ENCODE data around the gene OR51M1.
"Not testable (repeated sequence)": the region's sequence is repeated elsewhere in the genome, so short reads cannot be mapped to it uniquely, and the experiment has no call there.

Gene OR51M1

DNA sequence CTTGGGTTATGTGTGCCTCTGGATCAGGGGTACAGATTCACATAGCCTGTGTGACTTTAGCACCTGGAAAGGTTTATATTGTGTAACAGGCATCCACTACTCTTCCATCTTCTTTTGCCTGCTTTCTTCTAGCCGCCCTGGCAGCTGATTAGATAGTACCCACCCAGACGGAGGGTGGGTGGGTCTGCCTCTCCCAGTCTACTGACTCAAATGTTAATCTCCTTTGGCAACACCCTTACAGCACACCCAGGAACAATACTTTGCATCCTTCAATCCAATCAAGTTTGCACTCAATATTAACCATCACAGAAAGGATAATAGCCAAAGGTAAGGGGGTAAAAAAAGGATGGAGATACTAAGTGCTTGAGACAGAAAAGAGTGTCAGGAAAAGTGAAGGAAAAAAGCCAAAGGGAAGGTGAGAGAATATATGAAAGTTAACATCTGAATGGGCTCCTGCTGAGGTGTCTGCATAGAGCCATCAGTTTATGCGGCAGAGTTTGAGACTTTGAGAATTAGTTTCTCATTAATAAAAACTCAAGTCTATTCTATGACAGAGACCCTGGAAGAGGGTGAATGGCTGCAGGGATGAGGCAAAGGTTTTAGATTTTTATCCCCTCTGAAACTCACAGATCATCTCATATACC lies 34.9 kb upstream of the OR51M1 start:
- no peak overlapping the region for H3K27ac ChIP-seq
- TF ChIP-seq, protein P1, sequence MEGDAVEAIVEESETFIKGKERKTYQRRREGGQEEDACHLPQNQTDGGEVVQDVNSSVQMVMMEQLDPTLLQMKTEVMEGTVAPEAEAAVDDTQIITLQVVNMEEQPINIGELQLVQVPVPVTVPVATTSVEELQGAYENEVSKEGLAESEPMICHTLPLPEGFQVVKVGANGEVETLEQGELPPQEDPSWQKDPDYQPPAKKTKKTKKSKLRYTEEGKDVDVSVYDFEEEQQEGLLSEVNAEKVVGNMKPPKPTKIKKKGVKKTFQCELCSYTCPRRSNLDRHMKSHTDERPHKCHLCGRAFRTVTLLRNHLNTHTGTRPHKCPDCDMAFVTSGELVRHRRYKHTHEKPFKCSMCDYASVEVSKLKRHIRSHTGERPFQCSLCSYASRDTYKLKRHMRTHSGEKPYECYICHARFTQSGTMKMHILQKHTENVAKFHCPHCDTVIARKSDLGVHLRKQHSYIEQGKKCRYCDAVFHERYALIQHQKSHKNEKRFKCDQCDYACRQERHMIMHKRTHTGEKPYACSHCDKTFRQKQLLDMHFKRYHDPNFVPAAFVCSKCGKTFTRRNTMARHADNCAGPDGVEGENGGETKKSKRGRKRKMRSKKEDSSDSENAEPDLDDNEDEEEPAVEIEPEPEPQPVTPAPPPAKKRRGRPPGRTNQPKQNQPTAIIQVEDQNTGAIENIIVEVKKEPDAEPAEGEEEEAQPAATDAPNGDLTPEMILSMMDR (conservative IDR thresholded peaks at IDR 0.05), result no peak

DNA sequence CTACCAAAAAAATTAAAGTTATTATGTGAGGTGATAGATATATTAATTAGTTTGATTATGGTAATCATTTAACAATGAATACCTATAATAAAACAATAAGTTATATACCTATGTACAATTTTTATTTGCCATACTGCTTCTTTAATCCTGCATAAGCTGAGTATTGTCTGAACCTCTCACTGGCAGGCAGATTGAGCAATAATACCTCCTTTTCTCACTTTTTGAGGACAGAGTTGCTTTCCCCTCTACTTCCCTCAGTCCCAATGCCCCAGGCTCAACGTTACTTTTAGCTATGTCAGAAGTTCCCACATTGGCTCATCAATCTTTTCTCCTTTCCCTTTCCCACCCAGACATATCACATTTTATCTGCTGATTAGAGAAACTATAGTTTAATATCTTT lies 34.1 kb upstream of the OR51M1 start:
- TF ChIP-seq, protein P1 (conservative IDR thresholded peaks at IDR 0.05), result no peak
- H3K27ac ChIP-seq, result no peak overlapping the region

DNA sequence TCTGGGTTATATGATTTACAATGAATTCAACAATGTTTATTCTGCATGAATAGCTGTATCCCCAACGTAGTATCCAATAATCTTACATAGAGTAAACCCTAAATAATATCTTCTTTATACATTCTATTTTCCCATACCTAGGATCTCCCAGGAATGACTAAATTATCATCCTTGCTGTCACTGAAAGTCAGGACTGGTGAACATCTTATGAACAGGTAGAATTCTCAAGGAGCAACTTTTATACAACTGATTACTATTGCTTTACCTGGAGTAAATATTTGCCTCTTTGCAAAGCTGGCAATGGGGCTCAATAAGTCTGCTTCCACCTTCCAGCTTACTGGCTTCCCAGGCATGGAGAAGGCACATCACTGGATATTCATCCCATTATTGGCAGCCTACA lies 32.4 kb upstream of the OR51M1 start, which contains the start of gene OR51B6:
Gene OR51B6, plus strand, starts transcription at position 301 of the 400 bp plus-strand sequence. Its CDS starts 0 bp downstream, at position 301.
- no peak within 1 kb of the TSS for H3K27ac ChIP-seq

DNA sequence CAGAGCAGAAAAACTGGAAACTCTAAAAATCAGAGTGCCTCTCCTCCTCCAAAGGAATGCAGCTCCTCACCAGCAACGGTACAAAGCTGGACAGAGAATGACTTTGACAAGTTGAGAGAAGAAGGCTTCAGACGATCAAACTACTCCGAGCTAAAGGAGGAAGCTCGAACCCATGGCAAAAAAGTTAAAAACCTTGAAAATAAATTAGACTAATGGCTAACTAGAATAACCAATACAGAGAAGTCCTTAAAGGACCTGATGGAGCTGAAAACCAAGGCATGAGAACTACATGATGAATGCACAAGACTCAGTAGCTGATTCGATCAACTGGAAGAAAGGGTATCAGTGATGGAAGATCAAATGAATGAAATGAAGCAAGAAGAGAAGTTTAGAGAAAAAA lies 27.6 kb upstream of the OR51M1 start:
- not testable (repeated sequence) for H3K27ac ChIP-seq

More for the DNA sequence above, 32.4 kb upstream of the OR51M1 start, which contains the start of gene OR51B6:
- TF ChIP-seq, protein P1 (conservative IDR thresholded peaks at IDR 0.05), result no peak

DNA sequence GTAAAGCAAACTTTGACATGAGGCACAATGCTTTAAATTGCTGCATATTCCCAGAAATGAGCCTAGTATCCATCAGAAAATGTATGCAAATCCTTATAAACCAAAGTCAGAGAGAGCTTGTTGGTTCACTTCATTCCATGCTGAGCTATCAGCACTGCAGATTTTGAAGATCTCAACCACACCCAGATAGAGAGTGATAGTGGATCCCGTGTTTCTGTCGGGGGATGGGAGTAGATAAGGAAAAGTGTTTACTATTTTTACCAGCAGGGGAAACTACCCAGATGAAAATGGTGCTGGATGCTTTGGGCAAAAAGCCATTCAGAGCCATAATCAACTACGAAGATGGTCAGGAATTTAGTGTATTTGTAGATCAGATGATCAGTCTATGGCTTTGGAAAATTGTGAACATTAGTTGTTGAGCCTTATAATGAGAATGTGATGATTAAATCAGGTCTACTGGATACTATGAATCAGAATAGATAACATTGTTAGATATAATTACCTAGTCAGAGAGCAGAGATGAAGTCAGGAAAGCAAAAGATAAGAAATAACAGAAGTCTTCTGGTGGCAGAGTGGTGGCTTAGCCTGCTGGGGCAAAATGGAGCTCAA lies 21.5 kb upstream of the OR51M1 start:
- TF ChIP-seq, protein P1 (conservative IDR thresholded peaks at IDR 0.05), result no peak
- H3K27ac ChIP-seq, result no peak overlapping the region

DNA sequence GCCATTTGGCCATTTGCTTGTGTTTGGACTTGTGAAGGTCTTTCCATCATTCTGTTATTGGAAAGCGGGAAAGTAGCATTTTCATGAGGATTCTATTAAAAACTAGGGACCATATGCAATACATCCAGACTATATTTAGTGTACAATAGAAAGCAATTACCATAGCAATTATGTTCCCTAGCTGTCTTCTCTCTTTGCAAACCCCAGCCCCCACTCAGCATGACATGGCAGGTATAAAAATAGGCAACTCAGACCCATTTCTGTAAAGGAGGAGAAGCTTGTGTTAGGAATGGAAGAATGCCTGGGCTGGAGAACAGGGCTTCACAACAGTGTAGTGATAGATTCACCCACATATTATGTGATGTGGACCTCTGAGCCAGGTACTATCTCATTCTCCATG lies 19.9 kb upstream of the OR51M1 start:
- TF ChIP-seq, protein P1 (conservative IDR thresholded peaks at IDR 0.05), result no peak
- H3K27ac ChIP-seq, result no peak overlapping the region

DNA sequence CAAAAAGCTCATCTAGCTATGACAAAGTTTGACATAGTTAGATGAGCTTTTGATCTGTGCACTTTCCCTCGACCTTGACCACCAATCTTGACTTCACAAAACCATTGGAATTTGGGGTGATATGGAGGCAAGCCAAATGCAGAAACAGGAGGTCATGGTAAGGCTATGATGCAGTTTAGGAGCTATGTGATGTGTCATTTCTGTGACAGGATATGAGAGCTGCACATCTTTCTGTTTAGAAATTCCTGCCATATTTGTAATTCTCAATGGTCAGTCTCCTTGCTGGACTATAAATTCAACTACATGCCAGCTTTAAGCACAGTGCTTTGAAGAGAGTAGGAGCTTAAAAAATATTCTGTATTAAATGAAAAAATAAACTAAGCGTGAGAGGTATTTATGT lies 19.4 kb upstream of the OR51M1 start:
- no peak overlapping the region for H3K27ac ChIP-seq
- TF ChIP-seq, protein P1 (conservative IDR thresholded peaks at IDR 0.05), result no peak

DNA sequence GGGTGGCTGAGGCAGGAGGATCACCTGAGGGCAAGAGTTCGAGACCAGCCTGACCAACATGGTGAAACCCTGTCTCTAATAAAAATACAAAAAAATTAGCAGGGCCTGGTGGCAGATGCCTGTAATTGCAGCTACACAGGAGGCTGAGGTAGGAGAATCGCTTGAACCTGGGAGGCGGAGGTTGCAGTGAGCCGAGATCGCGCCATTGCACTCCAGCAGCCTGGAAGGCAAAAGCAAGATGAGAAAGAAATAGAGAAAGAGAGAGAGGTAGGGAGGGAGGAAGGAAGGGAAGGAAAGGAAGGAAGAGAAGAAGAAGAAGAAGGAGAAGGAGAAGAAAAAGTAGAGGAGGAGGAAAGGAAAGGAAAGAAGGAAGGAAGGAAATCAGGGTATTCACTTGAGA lies 17.2 kb upstream of the OR51M1 start:
- H3K27ac ChIP-seq, result not testable (repeated sequence)
